ENCODE data around the gene CLMP.

DNA sequence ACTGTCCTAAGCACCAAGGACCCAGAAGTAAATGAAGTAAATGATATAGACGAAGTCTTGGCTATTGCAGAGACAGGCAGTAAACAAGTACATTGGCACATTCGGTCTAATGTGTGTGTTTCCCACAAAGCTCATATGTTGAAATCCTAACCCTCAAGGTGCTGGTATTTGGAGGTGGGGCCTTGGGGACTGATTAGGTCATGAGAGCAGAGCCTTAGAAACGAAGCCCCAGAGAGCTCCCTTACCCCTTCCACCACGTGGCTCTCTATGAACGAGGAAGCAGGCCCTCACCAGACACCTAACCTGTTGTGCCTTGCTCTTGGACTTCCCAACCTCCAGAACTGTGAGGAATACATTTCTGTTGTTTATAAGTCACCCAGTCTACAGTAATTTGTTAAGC lies 14.9 kb downstream of the CLMP start:
- TF ChIP-seq, protein P1, sequence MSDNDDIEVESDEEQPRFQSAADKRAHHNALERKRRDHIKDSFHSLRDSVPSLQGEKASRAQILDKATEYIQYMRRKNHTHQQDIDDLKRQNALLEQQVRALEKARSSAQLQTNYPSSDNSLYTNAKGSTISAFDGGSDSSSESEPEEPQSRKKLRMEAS (IDR thresholded peaks at IDR 0.05): no peak
- no peak for TF ChIP-seq EP300 (IDR thresholded peaks at IDR 0.05; ENCODE audit: borderline replicate concordance)
- TF ChIP-seq NFIC (IDR thresholded peaks at IDR 0.05): no peak
